Lower leg skin (tissue), 3 donors: ENCODE measurements around the gene MT1X.

Experiments
- CTCF ChIP-seq, 3 donors: fragments of 450-650 bp; IDR thresholded peaks; one replicate each; pipeline ENCODE4 v1.5.1; 2016; ENCODE audit warnings: antibody characterized with exemption in 3 of 3, mild to moderate bottlenecking in 3 of 3, moderate library complexity in 2 of 3
- POLR2A ChIP-seq, 2 donors: fragments of 450-650 bp; IDR thresholded peaks; one replicate each; pipeline ENCODE4 v1.6.1; 2016 to 2017; ENCODE audit warnings: antibody characterized with exemption in 2 of 2, mild to moderate bottlenecking in 1 of 2, moderate library complexity in 1 of 2

- TF ChIP-seq CTCF (IDR thresholded peaks at IDR 0.05), result no peak
- TF ChIP-seq POLR2A (IDR thresholded peaks at IDR 0.05), result no peak
Observed at GRCh38 chr16:56686758-56687157, 4.5 kb downstream of the MT1X start.
